NCI-H2171 treated with DMSO at 0.1 percent for 48 hours (cell line): ENCODE data around the gene PPP1R14B.

ENCODE experiments used
- DNase-seq: peaks from one replicate; lab custom pipeline; 2025; lab: John Stamatoyannopoulos, UW

PPP1R14B gene, protein sequence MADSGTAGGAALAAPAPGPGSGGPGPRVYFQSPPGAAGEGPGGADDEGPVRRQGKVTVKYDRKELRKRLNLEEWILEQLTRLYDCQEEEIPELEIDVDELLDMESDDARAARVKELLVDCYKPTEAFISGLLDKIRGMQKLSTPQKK

GRCh38 chr11:64246871-64247728 is at the start of gene PPP1R14B:
Gene PPP1R14B, minus strand, starts transcription at chr11:64246943. Its CDS starts 270 bp downstream, at chr11:64246673.
- peak; percentile 74 for DNase-seq

DNA sequence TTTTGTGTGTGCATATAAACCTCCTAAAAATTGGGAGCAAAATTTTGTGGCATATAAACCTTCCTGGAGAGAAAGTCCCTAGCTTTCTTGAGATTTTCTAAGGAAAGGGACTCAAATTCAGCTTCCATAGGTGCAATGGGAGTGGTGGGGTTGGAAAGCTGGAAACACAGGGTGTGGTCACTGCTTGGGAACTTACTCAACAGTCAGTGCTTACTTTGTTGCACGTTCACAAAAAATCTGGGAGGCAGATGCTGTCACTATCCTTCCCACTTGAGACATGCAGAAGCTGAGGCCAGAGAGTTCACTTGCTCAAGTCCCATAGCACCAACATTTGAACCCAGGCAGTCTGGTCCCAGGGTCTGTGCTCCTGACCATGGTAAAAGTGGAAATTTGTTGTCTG is 49.5 kb upstream of the PPP1R14B start:
- no peak for DNase-seq

DNA sequence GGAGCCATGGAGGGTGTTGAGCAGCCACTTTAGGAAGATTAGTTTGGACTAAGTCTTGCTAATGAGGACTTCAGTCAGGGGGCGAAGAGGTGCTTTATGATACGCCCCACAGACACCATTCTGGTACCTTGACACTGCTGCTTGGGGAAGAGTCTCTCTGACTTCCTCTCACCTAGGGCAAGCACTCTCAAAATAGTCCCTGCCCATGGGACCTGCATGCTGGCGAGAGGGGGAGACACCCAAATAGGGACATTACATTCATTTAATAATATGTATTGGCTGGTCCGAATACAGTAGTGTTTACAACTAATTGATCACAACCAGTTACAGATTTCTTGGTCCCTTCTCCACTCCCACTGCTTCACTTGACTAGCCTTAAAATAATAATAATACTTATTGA is 49.0 kb upstream of the PPP1R14B start:
- DNase-seq = no peak

GRCh38 chr11:64294774-64295173 is 48.0 kb upstream of the PPP1R14B start:
- DNase-seq = no peak

GRCh38 chr11:64292460-64293254 is 45.9 kb upstream of the PPP1R14B start:
- no peak for DNase-seq

DNA sequence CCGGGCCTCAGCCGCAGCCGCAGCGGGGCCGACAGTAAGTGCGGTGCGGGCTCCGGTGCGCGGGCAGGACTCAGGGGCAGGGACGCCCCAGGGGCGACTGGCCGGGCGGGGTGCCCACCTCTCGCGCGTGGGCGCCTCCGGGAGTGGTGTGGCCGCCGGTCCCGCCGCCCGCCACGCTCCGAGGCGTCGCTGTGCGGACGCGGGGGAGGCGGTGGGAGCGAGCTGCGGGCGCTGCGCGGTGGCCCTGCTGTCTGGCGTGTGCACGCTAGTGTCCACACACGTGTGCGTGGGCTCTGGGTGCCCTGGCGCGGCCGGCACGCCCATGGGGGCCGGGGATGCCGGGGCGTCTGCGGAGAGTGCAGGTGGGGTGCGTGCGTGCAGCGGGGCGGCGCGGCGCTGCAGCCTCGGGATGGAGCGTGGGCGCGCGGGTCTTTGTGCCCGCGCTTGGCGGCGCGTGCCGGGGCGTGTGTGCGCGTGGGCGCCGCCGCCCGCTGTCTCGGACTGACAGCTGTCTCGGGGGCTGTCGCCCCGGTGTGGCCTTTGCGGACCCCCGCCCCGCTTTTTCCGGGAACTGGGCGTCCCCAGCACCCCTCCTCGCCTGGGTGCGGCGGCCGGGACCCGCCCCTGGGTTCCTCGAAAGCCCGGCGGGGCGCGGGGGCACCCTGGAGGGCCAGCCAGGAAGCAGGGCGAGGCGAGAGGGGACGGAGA is 45.2 kb upstream of the PPP1R14B start:
- no peak for DNase-seq

- DNase-seq = no peak
These were observed 44.6 kb upstream of the PPP1R14B start, which contains the start of gene KCNK4 for GRCh38 chr11:64291262-64291751. Gene KCNK4, plus strand, starts transcription at chr11:64291302. Its CDS starts 1,717 bp downstream, at chr11:64293019.

DNA sequence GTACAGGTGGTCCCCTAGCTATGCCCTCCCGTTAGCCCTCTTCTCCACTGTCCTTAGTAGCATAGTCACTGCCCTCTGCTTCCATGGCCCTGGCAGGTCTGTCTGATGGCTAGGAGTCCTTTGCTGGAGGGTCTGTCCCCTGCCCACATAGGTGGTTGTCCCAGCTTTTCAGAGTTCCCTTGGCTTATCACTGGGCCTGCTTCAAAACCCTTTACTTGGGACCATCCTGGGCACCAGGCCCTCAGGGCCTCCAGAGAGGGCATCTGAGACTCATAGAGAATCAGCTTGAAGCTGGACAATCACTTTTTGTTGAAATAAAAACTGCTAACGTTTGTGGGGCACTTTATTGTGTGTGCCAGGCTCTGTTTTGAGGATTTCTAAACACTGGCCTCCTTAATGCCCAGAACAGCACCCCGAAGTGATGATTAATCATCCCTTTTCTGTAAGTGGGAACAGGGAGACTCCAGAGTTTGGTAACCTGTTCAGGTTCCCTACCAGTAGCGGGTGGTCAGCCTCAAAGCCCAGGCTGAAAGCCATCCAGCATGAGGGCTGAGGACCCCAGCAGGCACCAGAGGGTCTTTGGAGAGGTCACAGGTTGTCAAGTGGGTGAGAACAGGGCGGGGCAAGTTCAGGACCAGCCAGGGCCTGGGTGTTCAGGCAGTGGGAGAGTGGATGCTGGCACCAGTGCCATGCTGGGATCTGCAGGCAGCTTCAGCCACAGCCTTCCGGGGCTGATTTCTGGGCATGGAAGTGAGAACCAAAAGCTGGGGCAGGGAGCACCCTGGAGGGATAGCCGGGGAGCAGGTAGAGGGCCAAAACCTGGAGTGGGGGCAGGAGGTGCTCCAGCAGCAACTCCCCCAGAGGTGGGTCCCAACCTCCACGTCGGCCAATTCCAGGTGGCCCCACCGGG is 43.9 kb upstream of the PPP1R14B start:
- DNase-seq = no peak

DNA sequence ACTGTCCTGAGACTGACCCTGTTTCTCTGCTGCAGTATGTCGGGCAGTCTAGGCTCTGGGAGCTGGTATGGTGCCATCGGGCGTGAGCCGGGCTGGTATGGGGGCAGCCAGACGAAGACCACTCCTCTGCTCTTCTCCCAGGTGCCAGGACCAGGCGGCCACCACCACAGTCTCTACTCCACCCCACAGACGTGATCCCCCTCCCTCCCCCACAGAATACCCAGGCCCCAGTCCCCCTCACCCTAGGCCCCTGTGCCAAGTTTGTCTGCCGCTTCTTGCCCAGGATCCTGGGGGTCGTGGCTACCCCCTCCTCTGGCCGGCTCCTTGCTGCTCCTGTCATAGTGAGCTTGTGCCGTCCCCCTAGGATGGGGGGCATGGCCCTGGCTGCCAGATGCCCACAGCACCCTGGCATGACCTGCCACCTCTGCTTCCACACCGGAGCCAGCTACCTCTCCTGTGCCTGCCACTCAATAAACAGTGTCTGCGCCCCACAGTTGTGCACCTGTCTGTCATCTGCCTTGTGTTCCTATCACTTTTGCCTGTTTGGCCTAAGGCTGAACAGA is 42.3 kb upstream of the PPP1R14B start:
- DNase-seq = no peak

DNA sequence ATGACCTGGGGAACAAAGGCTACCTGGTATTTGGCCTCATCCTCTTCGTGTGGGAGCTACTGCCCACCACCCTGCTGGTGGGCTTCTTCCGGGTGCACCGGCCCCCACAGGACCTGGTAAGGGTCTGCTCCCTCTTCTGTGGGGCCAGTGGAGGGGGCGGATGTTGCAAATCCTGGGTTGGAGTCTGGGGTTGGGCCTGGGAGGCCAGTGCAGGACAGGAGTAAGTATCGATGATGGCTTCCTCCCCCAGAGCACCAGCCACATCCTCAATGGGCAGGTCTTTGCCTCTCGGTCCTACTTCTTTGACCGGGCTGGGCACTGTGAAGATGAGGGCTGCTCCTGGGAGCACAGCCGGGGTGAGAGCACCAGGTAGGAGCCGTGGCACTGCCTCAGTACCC is 41.6 kb upstream of the PPP1R14B start:
- no peak for DNase-seq

DNA sequence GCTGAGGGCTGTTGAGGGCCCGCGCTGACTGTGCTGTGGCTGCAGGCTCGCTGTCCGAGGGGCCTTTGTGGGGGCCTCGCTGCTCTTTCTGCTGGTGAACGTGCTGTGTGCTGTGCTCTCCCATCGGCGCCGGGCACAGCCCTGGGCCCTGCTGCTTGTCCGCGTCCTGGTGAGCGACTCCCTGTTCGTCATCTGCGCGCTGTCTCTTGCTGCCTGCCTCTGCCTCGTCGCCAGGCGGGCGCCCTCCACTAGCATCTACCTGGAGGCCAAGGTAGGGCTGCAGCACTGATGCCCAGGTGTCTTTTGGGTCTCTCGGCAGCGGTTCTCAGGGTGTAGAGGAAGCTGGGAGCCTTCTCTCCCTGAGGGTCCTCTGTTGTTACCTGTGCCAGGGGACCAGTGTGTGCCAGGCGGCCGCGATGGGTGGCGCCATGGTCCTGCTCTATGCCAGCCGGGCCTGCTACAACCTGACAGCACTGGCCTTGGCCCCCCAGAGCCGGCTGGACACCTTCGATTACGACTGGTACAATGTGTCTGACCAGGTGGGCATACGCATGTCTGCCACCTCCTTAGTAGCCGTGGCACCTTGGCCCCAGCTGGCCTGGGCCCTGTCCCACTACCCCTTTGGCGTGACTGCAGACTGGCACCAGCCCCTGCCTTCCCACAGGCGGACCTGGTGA is 41.1 kb upstream of the PPP1R14B start:
- DNase-seq = no peak

DNA sequence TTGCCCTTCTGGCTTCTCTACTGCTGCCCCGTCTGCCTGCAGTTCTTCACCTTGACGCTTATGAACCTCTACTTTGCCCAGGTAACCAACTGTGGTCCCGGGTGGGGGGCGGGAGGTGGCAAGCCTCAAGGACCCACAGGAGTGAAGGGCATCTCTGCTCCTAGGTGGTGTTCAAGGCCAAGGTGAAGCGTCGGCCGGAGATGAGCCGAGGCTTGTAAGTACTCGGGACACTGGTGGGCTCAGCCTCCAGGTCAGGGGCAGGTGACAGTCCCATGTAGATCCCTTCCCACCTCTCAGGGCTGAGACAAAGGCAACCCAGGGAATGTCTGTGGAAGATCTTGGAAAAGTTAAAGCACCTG is 40.0 kb upstream of the PPP1R14B start:
- DNase-seq = no peak

GRCh38 chr11:64285885-64286800 is 39.4 kb upstream of the PPP1R14B start:
- peak; percentile 80 for DNase-seq

- peak; percentile 82 for DNase-seq
These were observed 38.5 kb upstream of the PPP1R14B start, which contains the start of gene GPR137 for GRCh38 chr11:64284962-64285884. Gene GPR137, plus strand, starts transcription at chr11:64285848. Its CDS starts 677 bp downstream, at chr11:64286525.

GRCh38 chr11:64284048-64284961 is 37.6 kb upstream of the PPP1R14B start, which contains the start of gene BAD:
Gene BAD, minus strand, starts transcription at chr11:64284665. Its CDS starts 297 bp downstream, at chr11:64284368.
- peak; percentile 92 for DNase-seq

- no peak for DNase-seq
These were observed 36.3 kb upstream of the PPP1R14B start for GRCh38 chr11:64283092-64283491.
